Endometrium (tissue), 2 donors: Measurements from ENCODE around the gene HDAC7.
"Not testable (repeated sequence)": the region's sequence is repeated elsewhere in the genome, so short reads cannot be mapped to it uniquely, and the experiment has no call there.

Experiments used
- FAIRE-seq: peaks from 2 replicates; lab custom pipeline; 2012; peaks lifted over from hg19 to GRCh38; lab: Jason Lieb, UNC
- donor health status: control.
- donor health status: control.

HDAC7 gene

GRCh38 chr12:47812797-47813510 is 6.7 kb downstream of the HDAC7 start:
- no peak for FAIRE-seq

- no peak for FAIRE-seq
Observed at GRCh38 chr12:47811581-47812484, 7.9 kb downstream of the HDAC7 start.

GRCh38 chr12:47811072-47811396 is 8.7 kb downstream of the HDAC7 start:
- FAIRE-seq = no peak

GRCh38 chr12:47809518-47809917 is 10.2 kb downstream of the HDAC7 start:
- not testable (repeated sequence) for FAIRE-seq

- FAIRE-seq = no peak
Observed at GRCh38 chr12:47808574-47809365, 10.9 kb downstream of the HDAC7 start.

GRCh38 chr12:47808050-47808449 is 11.7 kb downstream of the HDAC7 start:
- no peak for FAIRE-seq

GRCh38 chr12:47807338-47807737 is 12.4 kb downstream of the HDAC7 start:
- no peak for FAIRE-seq

GRCh38 chr12:47805417-47805816 is 14.3 kb downstream of the HDAC7 start:
- no peak for FAIRE-seq

- no peak for FAIRE-seq
Observed at GRCh38 chr12:47804171-47804570, 15.5 kb downstream of the HDAC7 start.

GRCh38 chr12:47803191-47803875 is 16.4 kb downstream of the HDAC7 start:
- FAIRE-seq = no peak

GRCh38 chr12:47802312-47802711 is 17.4 kb downstream of the HDAC7 start:
- no peak for FAIRE-seq

- no peak for FAIRE-seq
Observed at GRCh38 chr12:47801904-47802246, 17.8 kb downstream of the HDAC7 start.

- no peak for FAIRE-seq
Observed at GRCh38 chr12:47801170-47801903, 18.4 kb downstream of the HDAC7 start.

- FAIRE-seq = no peak
Observed at GRCh38 chr12:47800582-47800981, 19.1 kb downstream of the HDAC7 start.

GRCh38 chr12:47799357-47799955 is 20.2 kb downstream of the HDAC7 start:
- FAIRE-seq = no peak

- no peak for FAIRE-seq
Observed at GRCh38 chr12:47798382-47798948, 21.2 kb downstream of the HDAC7 start.

GRCh38 chr12:47797441-47797840 is 22.3 kb downstream of the HDAC7 start:
- FAIRE-seq = no peak

GRCh38 chr12:47795814-47796411 is 23.8 kb downstream of the HDAC7 start:
- FAIRE-seq = no peak

GRCh38 chr12:47795121-47795813 is 24.4 kb downstream of the HDAC7 start:
- no peak for FAIRE-seq

GRCh38 chr12:47794679-47795078 is 25.0 kb downstream of the HDAC7 start:
- FAIRE-seq = no peak
